ENCODE measurements around the gene DGKQ.

- TF ChIP-seq CTCF (IDR thresholded peaks at IDR 0.05) (no peak), POLR2A (IDR thresholded peaks at IDR 0.05) (no peak)
These were observed 19.0 kb downstream of the DGKQ start for GRCh38 chr4:954211-955020.
